GM19025 (cell line): ENCODE data around the gene RPL5.

Source experiments
- ATAC-seq: cut with Tn5 transposase; IDR thresholded peaks from one replicate; pipeline ENCODE4 v1.9.1; 2021; ENCODE audit warnings: mild to moderate bottlenecking, low read depth, moderate library complexity; ENCODE audit not compliant: unreplicated experiment

Gene RPL5

DNA sequence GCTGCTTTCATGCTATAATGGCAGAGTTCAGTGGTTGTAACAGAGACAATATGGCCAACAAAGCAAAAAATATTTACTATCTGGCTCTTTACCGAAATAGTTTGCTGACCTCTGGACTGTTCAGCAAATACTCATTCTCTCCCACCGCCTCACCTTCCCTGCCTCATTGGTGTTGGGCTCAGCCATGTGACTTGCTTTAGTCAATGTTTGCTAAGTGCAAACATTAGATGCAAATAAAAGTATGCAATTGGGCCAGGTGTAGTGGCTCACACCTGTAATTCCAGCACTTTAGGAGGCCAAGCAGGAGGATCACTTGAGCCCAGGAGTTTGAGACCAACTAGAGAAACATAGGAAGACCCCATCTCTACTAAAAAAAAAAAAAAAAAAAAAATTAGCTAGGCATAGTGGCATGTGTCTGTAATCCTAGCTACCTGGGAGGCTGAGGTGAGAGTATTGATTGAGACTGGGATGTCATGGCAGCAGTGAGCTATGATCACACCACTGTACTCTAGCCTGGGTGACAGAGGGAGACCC, 55.1 kb downstream of the RPL5 start:
- ATAC-seq, result no peak

DNA sequence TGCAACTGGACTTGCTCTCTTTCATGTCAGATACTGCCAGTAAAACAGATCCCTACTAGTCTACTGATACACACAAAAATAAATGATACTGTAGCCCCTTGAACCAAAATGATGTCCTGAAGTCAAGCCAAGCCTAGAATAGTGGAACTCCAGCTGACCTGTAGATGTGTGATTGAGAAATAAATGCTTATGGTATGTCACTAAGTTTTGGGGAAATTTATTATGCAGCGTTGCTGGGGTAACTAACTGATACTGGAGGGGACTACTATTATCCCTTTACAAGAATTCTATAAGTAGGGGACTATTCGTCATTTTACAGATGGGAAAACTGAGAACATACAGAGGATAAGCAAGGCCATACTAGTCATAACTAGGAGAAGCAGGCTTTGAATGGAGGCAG, 55.6 kb downstream of the RPL5 start:
- ATAC-seq, result no peak
